ENCODE data around the gene RALGPS1. TPM values are rescaled to one million over a fixed set of nuclear protein-coding genes. Genes with fewer than 3 reads are reported as not detected.

Gene RALGPS1
- total and polyA plus RNA-seq, 8 donors: 4.7 to 150 (median 42.2) TPM

GRCh38 chr9:127233550-127233949 lies 319.0 kb downstream of the RALGPS1 start:
- Histone ChIP-seq H3K9me3 (no peaks in the 10 kb centered on the region), H3K27me3 (no peaks in the 10 kb centered on the region), H3K36me3 (peaks cover 0 to 5% (median 0%) of the 10 kb centered on the region in 4 donors), H3K4me3 (no peak overlapping the region), H3K27ac (peak overlapping the region in 2 of 5 donors; percentile 2 to 6), H3K4me1 (peaks cover 0 to 18% (median 8%) of the 10 kb centered on the region in 4 donors)
- WGBS, 5 donors: 28 to 43% (median 37%) methylated on average over 4 of the region's 4 CpGs
- peak in 1 of 3 donors; percentile 10 for TF ChIP-seq POLR2AphosphoS5 (IDR thresholded peaks at IDR 0.05)
- TF ChIP-seq EP300 (IDR thresholded peaks at IDR 0.05): no peak
- DNase-seq: peak in 1 of 2 donors; percentile 58
- intact Hi-C loops (cut with DNase I; ENCODE audit: low total_unique reads): no loop called here

- TF ChIP-seq POLR2AphosphoS5 (IDR thresholded peaks at IDR 0.05) (no peak), EP300 (IDR thresholded peaks at IDR 0.05) (no peak), POLR2A (IDR thresholded peaks at IDR 0.05) (no peak), CTCF (IDR thresholded peaks at IDR 0.05) (no peak)
- H3K27me3 ChIP-seq: no peaks in the 10 kb centered on the region
- peaks cover 0 to 5% (median 0%) of the 10 kb centered on the region in 4 donors for H3K36me3 ChIP-seq
- H3K4me3 ChIP-seq: no peak overlapping the region
- no peaks in the 10 kb centered on the region for H3K9me3 ChIP-seq
- intact Hi-C loops (cut with DNase I; ENCODE audit: low total_unique reads): no loop called here
- WGBS, 5 donors: 38 to 51% (median 49%) methylated on average over 1 of the region's 1 CpG
- peak in 1 of 2 donors; percentile 30 for DNase-seq
- H3K4me1 ChIP-seq: peaks cover 0 to 18% (median 8%) of the 10 kb centered on the region in 4 donors
- H3K27ac ChIP-seq: peak overlapping the region in 2 of 5 donors; percentile 2 to 6
These were observed 319.4 kb downstream of the RALGPS1 start for GRCh38 chr9:127233989-127234388.

GRCh38 chr9:127237801-127238200 lies 323.2 kb downstream of the RALGPS1 start:
- no peak overlapping the region for H3K4me3 ChIP-seq
- no peaks in the 10 kb centered on the region for H3K27me3 ChIP-seq
- H3K27ac ChIP-seq: no peak overlapping the region
- intact Hi-C loops (cut with DNase I; ENCODE audit: low total_unique reads): no loop called here
- peak in 1 of 2 donors; percentile 51 for DNase-seq
- peaks cover 0 to 5% (median 0%) of the 10 kb centered on the region in 4 donors for H3K36me3 ChIP-seq
- WGBS, 5 donors: 63 to 73% (median 70%) methylated on average over 4 of the region's 4 CpGs
- no peaks in the 10 kb centered on the region for H3K9me3 ChIP-seq
- TF ChIP-seq EP300 (IDR thresholded peaks at IDR 0.05): no peak
- no peak for TF ChIP-seq POLR2A (IDR thresholded peaks at IDR 0.05)
- no peak for TF ChIP-seq CTCF (IDR thresholded peaks at IDR 0.05)
- no peak for TF ChIP-seq POLR2AphosphoS5 (IDR thresholded peaks at IDR 0.05)
- peaks cover 0 to 18% (median 8%) of the 10 kb centered on the region in 4 donors for H3K4me1 ChIP-seq

- TF ChIP-seq EP300 (IDR thresholded peaks at IDR 0.05) (no peak), POLR2A (IDR thresholded peaks at IDR 0.05) (no peak), POLR2AphosphoS5 (IDR thresholded peaks at IDR 0.05) (no peak), CTCF (IDR thresholded peaks at IDR 0.05) (no peak)
- WGBS, 5 donors: 70 to 85% (median 77%) methylated on average over 2 of the region's 2 CpGs
These were observed 326.8 kb downstream of the RALGPS1 start for GRCh38 chr9:127241354-127241753.

More at GRCh38 chr9:127241354-127241753, 326.8 kb downstream of the RALGPS1 start:
- Histone ChIP-seq H3K36me3 (peaks cover 0 to 5% (median 0%) of the 10 kb centered on the region in 4 donors), H3K4me1 (peaks cover 0 to 16% (median 8%) of the 10 kb centered on the region in 4 donors), H3K27ac (no peak overlapping the region), H3K27me3 (no peaks in the 10 kb centered on the region), H3K4me3 (no peak overlapping the region), H3K9me3 (no peaks in the 10 kb centered on the region)
- intact Hi-C loops (cut with DNase I; ENCODE audit: low total_unique reads): no loop called here
- DNase-seq: no peak
